Astrocyte (in vitro differentiated cells and primary cell): ENCODE measurements around the gene DRC7. TPM values are rescaled to one million over a fixed set of nuclear protein-coding genes. Genes with fewer than 3 reads are reported as not detected.
A peak's percentile ranks its signal among the peaks of the same experiment; 100 is the strongest.

Source experiments
- DNase-seq: peaks from one replicate; pipeline ENCODE4 v3.0.0-alpha.2; 2010; ENCODE audit warnings: low read depth
- FAIRE-seq: peaks from 2 replicates; lab custom pipeline; 2011; peaks lifted over from hg19 to GRCh38; lab: Jason Lieb, UNC
- H2AFZ ChIP-seq: 2 replicates; pipeline ENCODE4 v1.6.0; 2012; ENCODE audit warnings: low read depth, low read length, inconsistent platforms
- H3K27ac ChIP-seq: 2 replicates; pipeline ENCODE4 v1.5.1; 2011; ENCODE audit warnings: low read depth, low read length, inconsistent platforms
- H3K27me3 ChIP-seq: 2 replicates; pipeline ENCODE4 v1.6.0; 2011; ENCODE audit warnings: low read length, inconsistent platforms; ENCODE audit not compliant: insufficient read depth
- H3K36me3 ChIP-seq: 2 replicates; pipeline ENCODE4 v1.5.1; 2011; ENCODE audit warnings: low read length, inconsistent platforms; ENCODE audit not compliant: insufficient read depth
- H3K4me1 ChIP-seq: 2 replicates; pipeline ENCODE4 v1.5.1; 2011; ENCODE audit warnings: low read length, inconsistent platforms; ENCODE audit not compliant: insufficient read depth
- H3K4me2 ChIP-seq: 2 replicates; pipeline ENCODE4 v1.6.0; 2012; ENCODE audit warnings: low read length, inconsistent platforms
- H3K4me3 ChIP-seq: 2 replicates; pipeline ENCODE4 v1.5.1; 2011; ENCODE audit warnings: low read depth, mild to moderate bottlenecking, low read length, inconsistent platforms; ENCODE audit not compliant: insufficient read depth
- H3K79me2 ChIP-seq: 2 replicates; pipeline ENCODE4 v1.6.0; 2012; ENCODE audit warnings: mild to moderate bottlenecking, low read length, inconsistent platforms; ENCODE audit not compliant: insufficient read depth
- H3K9ac ChIP-seq: 2 replicates; pipeline ENCODE4 v1.6.0; 2012; ENCODE audit warnings: mild to moderate bottlenecking, low read length, inconsistent platforms
- H3K9me3 ChIP-seq: 2 replicates; pipeline ENCODE4 v1.5.1; 2012; ENCODE audit warnings: low read depth, mild to moderate bottlenecking, low read length, inconsistent platforms; ENCODE audit not compliant: insufficient read depth
- H4K20me1 ChIP-seq: 2 replicates; pipeline ENCODE4 v1.6.0; 2012; ENCODE audit warnings: low read length, inconsistent platforms; ENCODE audit not compliant: insufficient read depth
- H3K27ac Mint-ChIP-seq: one replicate; pipeline ENCODE4 v1.8.0; 2021; ENCODE audit warnings: mild to moderate bottlenecking, mixed read lengths; ENCODE audit not compliant: unreplicated experiment
- H3K27me3 Mint-ChIP-seq: one replicate; pipeline ENCODE4 v1.8.0; 2021; ENCODE audit warnings: low read depth, mixed read lengths; ENCODE audit not compliant: unreplicated experiment
- H3K36me3 Mint-ChIP-seq: one replicate; pipeline ENCODE4 v1.8.0; 2021; ENCODE audit warnings: low read depth, mixed read lengths; ENCODE audit not compliant: unreplicated experiment
- H3K4me1 Mint-ChIP-seq: one replicate; pipeline ENCODE4 v1.8.0; 2021; ENCODE audit warnings: low read depth, mixed read lengths; ENCODE audit not compliant: unreplicated experiment
- H3K4me3 Mint-ChIP-seq: one replicate; pipeline ENCODE4 v1.8.0; 2021; ENCODE audit warnings: mild to moderate bottlenecking, moderate library complexity, mixed read lengths; ENCODE audit not compliant: unreplicated experiment
- H3K9me3 Mint-ChIP-seq: one replicate; pipeline ENCODE4 v1.8.0; 2021; ENCODE audit warnings: mild to moderate bottlenecking, mixed read lengths; ENCODE audit not compliant: unreplicated experiment
- EZH2 ChIP-seq: IDR thresholded peaks from 2 replicates; pipeline ENCODE4 v1.6.1; 2012; ENCODE audit warnings: mild to moderate bottlenecking, low read length, inconsistent platforms; ENCODE audit not compliant: insufficient read depth
- total RNA-seq: library from RNA; stranded (reverse); gene quantifications from 2 replicates; pipeline ENCODE4 v1.2.1, GENCODE V29; 2021
- TF ChIP-seq, protein P1 (sequence below): IDR thresholded peaks from 2 replicates; pipeline ENCODE4 v1.5.1; 2011; ENCODE audit warnings: low read depth, mild to moderate bottlenecking, inconsistent platforms, low read length, moderate library complexity; ENCODE audit not compliant: insufficient read depth

The DRC7 gene
- total RNA-seq, 1 donor from 2014 or later = not detected

DNA sequence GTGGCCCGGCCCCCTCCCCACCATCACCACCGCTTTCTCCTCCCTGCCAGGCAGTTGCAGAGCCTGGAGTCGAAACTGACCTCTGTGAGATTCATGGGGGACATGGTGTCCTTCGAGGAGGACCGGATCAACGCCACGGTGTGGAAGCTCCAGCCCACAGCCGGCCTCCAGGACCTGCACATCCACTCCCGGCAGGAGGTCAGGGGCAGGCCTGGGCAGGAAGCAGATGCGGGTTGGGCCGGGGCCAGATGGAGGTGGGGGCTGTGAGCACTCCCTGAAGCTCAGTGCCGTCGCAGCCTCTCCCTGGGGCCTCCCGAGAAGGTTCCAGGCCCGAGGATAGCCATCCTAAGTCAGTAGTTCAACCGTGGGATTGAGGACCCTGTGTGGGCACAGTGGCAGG, 40.7 kb upstream of the DRC7 start:
- Mint-ChIP-seq H3K4me3 (no peak overlapping the region), H3K27ac (no peak overlapping the region), H3K4me1 (peaks cover 9% of the 10 kb centered on the region), H3K36me3 (peaks cover 2% of the 10 kb centered on the region), H3K27me3 (peaks cover 10% of the 10 kb centered on the region), H3K9me3 (no peaks in the 10 kb centered on the region)
- TF ChIP-seq, protein P1, sequence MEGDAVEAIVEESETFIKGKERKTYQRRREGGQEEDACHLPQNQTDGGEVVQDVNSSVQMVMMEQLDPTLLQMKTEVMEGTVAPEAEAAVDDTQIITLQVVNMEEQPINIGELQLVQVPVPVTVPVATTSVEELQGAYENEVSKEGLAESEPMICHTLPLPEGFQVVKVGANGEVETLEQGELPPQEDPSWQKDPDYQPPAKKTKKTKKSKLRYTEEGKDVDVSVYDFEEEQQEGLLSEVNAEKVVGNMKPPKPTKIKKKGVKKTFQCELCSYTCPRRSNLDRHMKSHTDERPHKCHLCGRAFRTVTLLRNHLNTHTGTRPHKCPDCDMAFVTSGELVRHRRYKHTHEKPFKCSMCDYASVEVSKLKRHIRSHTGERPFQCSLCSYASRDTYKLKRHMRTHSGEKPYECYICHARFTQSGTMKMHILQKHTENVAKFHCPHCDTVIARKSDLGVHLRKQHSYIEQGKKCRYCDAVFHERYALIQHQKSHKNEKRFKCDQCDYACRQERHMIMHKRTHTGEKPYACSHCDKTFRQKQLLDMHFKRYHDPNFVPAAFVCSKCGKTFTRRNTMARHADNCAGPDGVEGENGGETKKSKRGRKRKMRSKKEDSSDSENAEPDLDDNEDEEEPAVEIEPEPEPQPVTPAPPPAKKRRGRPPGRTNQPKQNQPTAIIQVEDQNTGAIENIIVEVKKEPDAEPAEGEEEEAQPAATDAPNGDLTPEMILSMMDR = no peak
- no peak for TF ChIP-seq EZH2
- Histone ChIP-seq H3K9me3 (no peaks in the 10 kb centered on the region), H3K27me3 (no peaks in the 10 kb centered on the region), H2AFZ (peak overlapping the region; percentile 58), H3K4me1 (peaks cover 16% of the 10 kb centered on the region), H3K79me2 (no peaks in the 10 kb centered on the region), H3K36me3 (no peaks in the 10 kb centered on the region), H3K4me2 (peak overlapping the region; percentile 21), H3K27ac (no peak overlapping the region), H3K9ac (no peak overlapping the region), H3K4me3 (no peak overlapping the region), H4K20me1 (no peaks in the 10 kb centered on the region)
- DNase-seq = no peak
- FAIRE-seq = no peak

DNA sequence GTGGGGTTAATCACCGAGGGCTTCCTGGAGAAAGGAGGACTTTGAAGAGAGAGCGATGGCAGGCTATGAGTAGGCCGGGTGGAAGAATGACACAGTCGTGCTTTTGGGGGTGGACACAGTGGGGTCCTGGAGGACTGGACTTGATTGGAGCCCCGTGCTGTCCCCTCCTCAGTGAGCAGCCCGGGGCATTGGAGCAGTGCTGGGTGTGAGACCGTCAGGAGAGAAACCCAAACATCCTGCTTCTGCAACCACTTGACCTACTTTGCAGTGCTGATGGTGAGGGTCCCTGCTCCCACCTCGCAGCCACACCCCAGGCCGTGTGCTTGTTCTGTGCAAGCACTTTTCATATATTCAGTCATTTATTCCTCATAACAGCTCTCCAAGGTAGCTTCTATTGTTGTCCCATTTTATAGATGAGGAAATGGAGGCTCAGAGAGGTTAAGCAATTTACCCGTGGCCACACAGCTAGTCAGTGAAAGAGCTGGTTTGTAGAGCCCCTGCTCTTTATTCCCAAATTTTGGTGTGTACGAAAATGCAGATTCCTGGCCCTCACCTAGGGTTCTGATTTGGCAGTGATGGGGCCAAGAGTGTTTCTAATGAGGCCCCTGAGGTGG, 38.2 kb upstream of the DRC7 start:
- Mint-ChIP-seq H3K4me3 (no peak overlapping the region), H3K9me3 (no peaks in the 10 kb centered on the region), H3K27ac (no peak overlapping the region), H3K27me3 (peaks cover 14% of the 10 kb centered on the region), H3K4me1 (peaks cover 9% of the 10 kb centered on the region), H3K36me3 (peaks cover 2% of the 10 kb centered on the region)
- Histone ChIP-seq H3K4me3 (no peak overlapping the region), H3K79me2 (no peaks in the 10 kb centered on the region), H4K20me1 (no peaks in the 10 kb centered on the region), H3K27me3 (no peaks in the 10 kb centered on the region), H3K27ac (no peak overlapping the region), H3K4me1 (peaks cover 16% of the 10 kb centered on the region), H3K9ac (no peak overlapping the region), H3K36me3 (no peaks in the 10 kb centered on the region), H2AFZ (no peak overlapping the region), H3K9me3 (no peaks in the 10 kb centered on the region), H3K4me2 (no peak overlapping the region)
- TF ChIP-seq EZH2 = no peak
- TF ChIP-seq, protein P1 = no peak
- FAIRE-seq (no peak), DNase-seq (no peak)

DNA sequence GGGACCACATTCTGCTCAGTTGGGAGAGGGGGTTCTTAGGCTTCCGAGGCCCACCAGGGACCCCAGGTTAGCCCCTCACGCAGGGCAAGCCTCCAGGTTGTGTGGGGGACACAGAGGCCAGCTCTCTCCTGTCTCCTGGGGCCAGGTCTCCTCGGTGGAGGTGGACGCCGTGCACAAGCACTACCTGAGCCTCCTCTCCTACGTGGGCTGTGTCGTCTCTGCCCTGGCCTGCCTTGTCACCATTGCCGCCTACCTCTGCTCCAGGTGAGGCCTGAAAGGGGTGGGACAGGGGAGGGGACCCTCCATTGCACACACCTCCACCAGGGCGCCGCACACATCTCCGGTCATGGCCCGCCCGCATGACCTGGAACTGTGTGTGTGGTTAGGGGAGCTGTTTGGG, 37.4 kb upstream of the DRC7 start:
- Histone ChIP-seq H4K20me1 (no peaks in the 10 kb centered on the region), H3K4me1 (peaks cover 16% of the 10 kb centered on the region), H3K79me2 (no peaks in the 10 kb centered on the region), H3K9ac (no peak overlapping the region), H3K36me3 (no peaks in the 10 kb centered on the region), H3K9me3 (no peaks in the 10 kb centered on the region), H3K4me2 (no peak overlapping the region), H2AFZ (no peak overlapping the region), H3K27ac (no peak overlapping the region), H3K27me3 (no peaks in the 10 kb centered on the region), H3K4me3 (no peak overlapping the region)
- no peak for DNase-seq
- peaks cover 14% of the 10 kb centered on the region for H3K27me3 Mint-ChIP-seq
- peaks cover 9% of the 10 kb centered on the region for H3K4me1 Mint-ChIP-seq
- H3K36me3 Mint-ChIP-seq = peaks cover 5% of the 10 kb centered on the region
- H3K4me3 Mint-ChIP-seq = no peak overlapping the region
- H3K9me3 Mint-ChIP-seq = no peaks in the 10 kb centered on the region
- TF ChIP-seq, protein P1 = no peak
- no peak for TF ChIP-seq EZH2
- H3K27ac Mint-ChIP-seq = no peak overlapping the region
- no peak for FAIRE-seq
